Upper lobe of left lung (tissue), 6 donors: Measurements from ENCODE around the gene ETFA. TPM values are rescaled to one million over a fixed set of nuclear protein-coding genes. Genes with fewer than 3 reads are reported as not detected.

Experiments
- ATAC-seq, 2 donors: fragments of 200-7000 bp; cut with Tn5 transposase; one replicate each; pipeline ENCODE4 v1.9.1; 2022; ENCODE audit warnings: mild to moderate bottlenecking in 2 of 2, moderate library complexity in 2 of 2; ENCODE audit not compliant: low FRiP score in 2 of 2
- DNase-seq, 2 donors: peaks; one replicate each; pipeline ENCODE4 v3.0.0-alpha.2; 2019 to 2020
- H3K27ac ChIP-seq, 4 donors: fragments of 200-600 bp; sonication (generic); one replicate each; pipeline ENCODE4 v1.5.1; 2016 to 2019
- H3K27me3 ChIP-seq, 4 donors: fragments of 200-600 bp; sonication (generic); one replicate each; pipeline ENCODE4 v1.5.1; 2017 to 2019
- H3K36me3 ChIP-seq, 4 donors: fragments of 200-600 bp; sonication (generic); one replicate each; pipeline ENCODE4 v1.5.1; 2016 to 2019
- H3K4me1 ChIP-seq, 4 donors: fragments of 200-600 bp; sonication (generic); one replicate each; pipeline ENCODE4 v1.5.1; 2018 to 2019
- H3K4me3 ChIP-seq, 4 donors: fragments of 200-600 bp; sonication (generic); one replicate each; pipeline ENCODE4 v1.5.1; 2017 to 2019; ENCODE audit warnings: mild to moderate bottlenecking in 2 of 4, moderate library complexity in 1 of 4
- H3K9me3 ChIP-seq, 4 donors: fragments of 200-600 bp; sonication (generic); one replicate each; pipeline ENCODE4 v1.5.1; 2018 to 2019
- CTCF ChIP-seq, 6 experiments: fragments of 450-650 bp in 4 of 6; fragments of 200-600 bp in 2 of 6; sonication (generic) in 2 of 6; IDR thresholded peaks; one replicate each; pipeline ENCODE4 v1.5.1; 2016 to 2019; ENCODE audit warnings: antibody characterized with exemption in 6 of 6
- EP300 ChIP-seq, 4 donors: sonication (generic); formaldehyde crosslinking; IDR thresholded peaks; one replicate each; pipeline ENCODE4 v1.5.1; 2017; ENCODE audit warnings: antibody characterized with exemption in 4 of 4, control low read depth in 2 of 4
- POLR2A ChIP-seq, 4 donors: fragments of 450-650 bp; IDR thresholded peaks; one replicate each; pipeline ENCODE4 v1.5.1; 2016 to 2017; ENCODE audit warnings: antibody characterized with exemption in 4 of 4, mild to moderate bottlenecking in 2 of 4
- POLR2AphosphoS5 ChIP-seq, 2 donors: sonication (generic); formaldehyde crosslinking; IDR thresholded peaks; one replicate each; pipeline ENCODE4 v1.5.1; 2017; ENCODE audit warnings: antibody characterized with exemption in 2 of 2
- WGBS, 2 donors: methylation state at CpG; one replicate each; pipeline ENCODE4 v1.1.5; 2017 to 2018; 5-methylcytosine and 5-hydroxymethylcytosine counted together
- total RNA-seq, 6 donors: library from RNA; depleted of rRNA in 4 of 6; stranded (reverse); fragments of >200 nt in 4 of 6; gene quantifications; one replicate each; pipeline versions ENCODE4 v1.1.0 to v1.2.1, GENCODE V29; 2016 to 2021
- donor health status: DM: no; HTN: no; CAD: no; lungs with moderate emphysema.
- donor health status: DM: no; HTN: yes; CAD: no; lungs with severe emphysema.

ETFA gene
- total RNA-seq, 6 donors from 2014 or later = 31.6 to 82.9 (median 68.7) TPM

- Histone ChIP-seq H3K9me3 (no peaks in the 10 kb centered on the region), H3K27ac (no peak overlapping the region), H3K27me3 (no peaks in the 10 kb centered on the region), H3K4me3 (no peak overlapping the region), H3K4me1 (no peaks in the 10 kb centered on the region), H3K36me3 (peaks cover 3 to 54% (median 13%) of the 10 kb centered on the region in 4 donors)
- no peak for DNase-seq
- ATAC-seq = no peak
- TF ChIP-seq POLR2A (IDR thresholded peaks at IDR 0.05) (no peak), EP300 (IDR thresholded peaks at IDR 0.05) (no peak), POLR2AphosphoS5 (IDR thresholded peaks at IDR 0.05) (no peak), CTCF (IDR thresholded peaks at IDR 0.05) (no peak)
- WGBS, 2 donors = 92 to 94% methylated on average over 4 to 8 of the region's 8 CpGs
Observed at GRCh38 chr15:76208084-76208785, 103.0 kb downstream of the ETFA start.

- Histone ChIP-seq H3K27ac (no peak overlapping the region), H3K27me3 (no peaks in the 10 kb centered on the region), H3K4me3 (no peak overlapping the region), H3K4me1 (no peaks in the 10 kb centered on the region), H3K36me3 (peaks cover 3 to 36% (median 7%) of the 10 kb centered on the region in 4 donors), H3K9me3 (no peaks in the 10 kb centered on the region)
- ATAC-seq (no peak), DNase-seq (peak; percentile 66 to 84)
- WGBS, 2 donors = 35 to 38% methylated on average over 3 to 4 of the region's 4 CpGs
- no peak for TF ChIP-seq EP300 (IDR thresholded peaks at IDR 0.05)
- TF ChIP-seq CTCF (IDR thresholded peaks at IDR 0.05) = no peak
- TF ChIP-seq POLR2AphosphoS5 (IDR thresholded peaks at IDR 0.05) = no peak
- TF ChIP-seq POLR2A (IDR thresholded peaks at IDR 0.05) = no peak
Observed at GRCh38 chr15:76206325-76206976, 104.8 kb downstream of the ETFA start.

- 94 to 96% methylated on average over 9 to 11 of the region's 11 CpGs for WGBS, 2 donors
- DNase-seq = no peak
- peaks cover 0 to 31% (median 7%) of the 10 kb centered on the region in 4 donors for H3K36me3 ChIP-seq
Observed at GRCh38 chr15:76204916-76205460, 106.3 kb downstream of the ETFA start.

GRCh38 chr15:76204109-76204845 is 107.0 kb downstream of the ETFA start:
- whole genome bisulfite sequencing, 2 donors = 81 to 94% methylated on average over 7 to 18 of the region's 18 CpGs
- TF ChIP-seq POLR2A (IDR thresholded peaks at IDR 0.05) (no peak), POLR2AphosphoS5 (IDR thresholded peaks at IDR 0.05) (no peak), CTCF (IDR thresholded peaks at IDR 0.05) (no peak), EP300 (IDR thresholded peaks at IDR 0.05) (no peak)
- H3K4me1 ChIP-seq = no peaks in the 10 kb centered on the region
- no peaks in the 10 kb centered on the region for H3K27me3 ChIP-seq
- no peak overlapping the region for H3K27ac ChIP-seq
- H3K9me3 ChIP-seq = no peaks in the 10 kb centered on the region
- DNase-seq (no peak), ATAC-seq (no peak)
- H3K36me3 ChIP-seq = peaks cover 0 to 26% (median 5%) of the 10 kb centered on the region in 4 donors
- no peak overlapping the region for H3K4me3 ChIP-seq

More at GRCh38 chr15:76204916-76205460, 106.3 kb downstream of the ETFA start:
- Histone ChIP-seq H3K27ac (no peak overlapping the region), H3K9me3 (no peaks in the 10 kb centered on the region), H3K4me3 (no peak overlapping the region), H3K27me3 (no peaks in the 10 kb centered on the region), H3K4me1 (no peaks in the 10 kb centered on the region)
- TF ChIP-seq EP300 (IDR thresholded peaks at IDR 0.05) = no peak
- no peak for TF ChIP-seq POLR2A (IDR thresholded peaks at IDR 0.05)
- TF ChIP-seq CTCF (IDR thresholded peaks at IDR 0.05) = no peak
- TF ChIP-seq POLR2AphosphoS5 (IDR thresholded peaks at IDR 0.05) = no peak
- ATAC-seq = no peak
